ENCODE measurements around the gene INPP5D.
A peak's percentile ranks its signal among the peaks of the same experiment; 100 is the strongest.
"Not testable (repeated sequence)": the region's sequence is repeated elsewhere in the genome, so short reads cannot be mapped to it uniquely, and the experiment has no call there.

Gene INPP5D

GRCh38 chr2:233121856-233122255 is 61.7 kb downstream of the INPP5D start:
- peaks cover 3% of the 10 kb centered on the region for H3K9me3 ChIP-seq (ENCODE audit: severe bottlenecking)
- H3K27ac ChIP-seq, result no peak overlapping the region
- no peaks in the 10 kb centered on the region for H3K27me3 ChIP-seq (ENCODE audit: insufficient read depth, low read depth, severe bottlenecking)
- DNase-seq, result no peak
- H3K36me3 ChIP-seq, result no peaks in the 10 kb centered on the region
- TF ChIP-seq, protein P1, sequence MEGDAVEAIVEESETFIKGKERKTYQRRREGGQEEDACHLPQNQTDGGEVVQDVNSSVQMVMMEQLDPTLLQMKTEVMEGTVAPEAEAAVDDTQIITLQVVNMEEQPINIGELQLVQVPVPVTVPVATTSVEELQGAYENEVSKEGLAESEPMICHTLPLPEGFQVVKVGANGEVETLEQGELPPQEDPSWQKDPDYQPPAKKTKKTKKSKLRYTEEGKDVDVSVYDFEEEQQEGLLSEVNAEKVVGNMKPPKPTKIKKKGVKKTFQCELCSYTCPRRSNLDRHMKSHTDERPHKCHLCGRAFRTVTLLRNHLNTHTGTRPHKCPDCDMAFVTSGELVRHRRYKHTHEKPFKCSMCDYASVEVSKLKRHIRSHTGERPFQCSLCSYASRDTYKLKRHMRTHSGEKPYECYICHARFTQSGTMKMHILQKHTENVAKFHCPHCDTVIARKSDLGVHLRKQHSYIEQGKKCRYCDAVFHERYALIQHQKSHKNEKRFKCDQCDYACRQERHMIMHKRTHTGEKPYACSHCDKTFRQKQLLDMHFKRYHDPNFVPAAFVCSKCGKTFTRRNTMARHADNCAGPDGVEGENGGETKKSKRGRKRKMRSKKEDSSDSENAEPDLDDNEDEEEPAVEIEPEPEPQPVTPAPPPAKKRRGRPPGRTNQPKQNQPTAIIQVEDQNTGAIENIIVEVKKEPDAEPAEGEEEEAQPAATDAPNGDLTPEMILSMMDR (IDR thresholded peaks at IDR 0.05; ENCODE audit: low read depth, low read length), result no peak
- H3K4me3 ChIP-seq (ENCODE audit: low read depth, low read length), result no peak overlapping the region

DNA sequence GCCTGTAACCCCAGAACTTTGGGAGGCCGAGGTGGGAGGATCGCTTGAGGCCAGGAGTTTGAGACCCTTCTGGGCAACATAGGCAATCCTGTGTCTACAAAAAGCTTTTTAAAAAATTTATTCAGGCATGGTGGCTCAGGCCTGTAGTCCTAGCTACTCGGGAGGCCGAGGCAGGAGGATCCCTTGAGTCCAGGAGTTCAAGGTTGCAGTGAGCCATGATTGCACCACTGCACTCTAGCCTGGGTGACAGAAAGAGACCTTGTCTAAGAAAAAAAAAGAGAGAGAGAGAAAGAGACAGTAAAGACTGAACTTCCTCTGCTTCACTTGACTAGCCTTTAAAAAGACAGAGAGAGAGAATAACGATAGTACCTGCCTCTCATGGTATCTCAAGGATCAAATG is 62.4 kb downstream of the INPP5D start:
- Histone ChIP-seq H3K9me3 (ENCODE audit: severe bottlenecking) (peaks cover 3% of the 10 kb centered on the region), H3K27me3 (ENCODE audit: insufficient read depth, low read depth, severe bottlenecking) (no peaks in the 10 kb centered on the region), H3K36me3 (no peaks in the 10 kb centered on the region), H3K27ac (no peak overlapping the region), H3K4me3 (ENCODE audit: low read depth, low read length) (no peak overlapping the region)
- no peak for DNase-seq
- TF ChIP-seq, protein P1 (IDR thresholded peaks at IDR 0.05; ENCODE audit: low read depth, low read length), result no peak

- not testable (repeated sequence) for H3K9me3 ChIP-seq (ENCODE audit: severe bottlenecking); H3K4me3 ChIP-seq (ENCODE audit: low read depth, low read length); H3K36me3 ChIP-seq; DNase-seq; H3K27ac ChIP-seq; H3K27me3 ChIP-seq (ENCODE audit: insufficient read depth, low read depth, severe bottlenecking)
Observed at GRCh38 chr2:233123576-233123975, 63.4 kb downstream of the INPP5D start.

- TF ChIP-seq, protein P1 (IDR thresholded peaks at IDR 0.05; ENCODE audit: low read depth, low read length), result no peak
- Histone ChIP-seq H3K36me3 (no peaks in the 10 kb centered on the region), H3K27ac (no peak overlapping the region), H3K27me3 (ENCODE audit: insufficient read depth, low read depth, severe bottlenecking) (no peaks in the 10 kb centered on the region), H3K4me3 (ENCODE audit: low read depth, low read length) (no peak overlapping the region), H3K9me3 (ENCODE audit: severe bottlenecking) (peaks cover 3% of the 10 kb centered on the region)
- DNase-seq, result no peak
Observed at GRCh38 chr2:233124421-233125080, 64.4 kb downstream of the INPP5D start.

DNA sequence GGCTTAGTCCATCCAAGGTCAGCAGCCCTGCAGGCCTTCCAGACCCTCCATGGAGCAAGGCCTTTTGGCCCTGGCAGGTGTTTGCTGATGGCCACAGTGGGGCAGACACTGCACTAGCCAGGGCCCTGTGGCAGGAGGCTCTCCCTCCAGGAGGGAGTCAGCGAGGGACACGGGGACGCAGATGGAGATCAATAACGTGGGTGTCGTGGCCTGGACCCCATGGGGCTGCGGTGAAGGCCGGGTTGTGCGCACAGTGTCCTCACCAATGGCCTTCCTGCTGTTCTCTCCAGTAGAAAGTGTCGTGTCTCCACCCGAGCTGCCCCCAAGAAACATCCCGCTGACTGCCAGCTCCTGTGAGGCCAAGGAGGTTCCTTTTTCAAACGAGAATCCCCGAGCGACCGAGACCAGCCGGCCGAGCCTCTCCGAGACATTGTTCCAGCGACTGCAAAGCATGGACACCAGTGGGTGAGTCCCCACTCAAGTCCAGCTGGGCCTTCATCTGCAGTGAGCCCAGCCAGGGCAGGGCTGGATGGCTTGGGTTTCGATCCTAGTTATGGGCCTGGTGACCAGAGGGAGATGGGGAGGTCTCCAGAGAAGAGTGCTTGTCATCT is 65.4 kb downstream of the INPP5D start:
- Histone ChIP-seq H3K4me3 (ENCODE audit: low read depth, low read length) (no peak overlapping the region), H3K27me3 (ENCODE audit: insufficient read depth, low read depth, severe bottlenecking) (no peaks in the 10 kb centered on the region), H3K9me3 (ENCODE audit: severe bottlenecking) (peaks cover 3% of the 10 kb centered on the region), H3K36me3 (no peaks in the 10 kb centered on the region), H3K27ac (no peak overlapping the region)
- DNase-seq, result no peak
- TF ChIP-seq, protein P1 (IDR thresholded peaks at IDR 0.05; ENCODE audit: low read depth, low read length), result no peak

DNA sequence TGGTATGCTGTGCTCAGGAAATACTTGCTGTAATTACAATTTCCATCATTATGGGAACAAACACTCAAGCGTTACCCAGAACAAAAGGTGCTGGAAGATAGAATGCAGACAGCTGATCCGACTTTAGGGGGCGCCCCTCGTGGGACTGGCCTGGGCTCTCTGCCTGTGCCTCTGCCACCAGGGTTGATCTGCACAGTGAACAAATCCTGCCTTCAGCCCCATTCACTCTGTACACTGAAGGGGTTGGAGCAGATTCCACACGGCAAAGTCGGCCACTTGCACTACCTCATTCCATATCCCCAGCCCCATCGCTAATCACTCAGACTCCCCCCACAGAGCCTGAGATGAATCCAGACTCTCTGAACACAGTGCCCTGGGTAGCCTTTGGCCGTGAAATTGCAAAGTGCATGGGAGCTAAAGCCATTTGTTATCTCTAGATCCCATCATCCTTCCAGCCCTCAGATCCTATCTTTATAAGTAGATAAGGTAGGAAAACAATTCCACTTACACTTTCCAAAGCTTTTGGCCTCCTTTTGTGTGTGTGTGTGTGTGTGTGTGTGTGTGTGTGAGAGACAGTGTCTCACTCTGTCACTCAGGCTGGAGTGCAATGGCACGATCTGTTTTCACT is 69.3 kb downstream of the INPP5D start:
- Histone ChIP-seq H3K9me3 (ENCODE audit: severe bottlenecking) (no peaks in the 10 kb centered on the region), H3K27ac (no peak overlapping the region), H3K27me3 (ENCODE audit: insufficient read depth, low read depth, severe bottlenecking) (no peaks in the 10 kb centered on the region), H3K36me3 (no peaks in the 10 kb centered on the region), H3K4me3 (ENCODE audit: low read depth, low read length) (no peak overlapping the region)
- TF ChIP-seq, protein P1 (IDR thresholded peaks at IDR 0.05; ENCODE audit: low read depth, low read length), result peak; percentile 61
- peak; percentile 39 for DNase-seq

All from WERI-Rb-1 (cell line).